BLaER1 (cell line): ENCODE measurements around the gene NEIL3.

Experiments used
- H3K27ac ChIP-seq: shearing (Covaris generic); formaldehyde crosslinking; 2 replicates; pipeline ENCODE4 v1.8.1; 2022
- H3K27me3 ChIP-seq: shearing (Covaris generic); formaldehyde crosslinking; 2 replicates; pipeline ENCODE4 v1.8.1; 2022
- H3K36me3 ChIP-seq: shearing (Covaris generic); formaldehyde crosslinking; 2 replicates; pipeline ENCODE4 v1.8.1; 2022
- H3K4me1 ChIP-seq: shearing (Covaris generic); formaldehyde crosslinking; 2 replicates; pipeline ENCODE4 v1.8.1; 2022
- H3K4me2 ChIP-seq: shearing (Covaris generic); formaldehyde crosslinking; 2 replicates; pipeline ENCODE4 v1.8.1; 2022
- H3K4me3 ChIP-seq: shearing (Covaris generic); formaldehyde crosslinking; 2 replicates; pipeline ENCODE4 v1.8.1; 2022
- H3K9ac ChIP-seq: shearing (Covaris generic); formaldehyde crosslinking; 2 replicates; pipeline ENCODE4 v1.8.1; 2022
- H3K9me3 ChIP-seq: shearing (Covaris generic); formaldehyde crosslinking; 2 replicates; pipeline ENCODE4 v1.8.1; 2022
- H4K20me1 ChIP-seq: shearing (Covaris generic); formaldehyde crosslinking; 2 replicates; pipeline ENCODE4 v1.8.1; 2022
- Cebpa-rat ChIP-seq: shearing (Covaris generic); IDR thresholded peaks from 2 replicates; pipeline ENCODE4 v1.8.1; 2022

NEIL3 gene

DNA sequence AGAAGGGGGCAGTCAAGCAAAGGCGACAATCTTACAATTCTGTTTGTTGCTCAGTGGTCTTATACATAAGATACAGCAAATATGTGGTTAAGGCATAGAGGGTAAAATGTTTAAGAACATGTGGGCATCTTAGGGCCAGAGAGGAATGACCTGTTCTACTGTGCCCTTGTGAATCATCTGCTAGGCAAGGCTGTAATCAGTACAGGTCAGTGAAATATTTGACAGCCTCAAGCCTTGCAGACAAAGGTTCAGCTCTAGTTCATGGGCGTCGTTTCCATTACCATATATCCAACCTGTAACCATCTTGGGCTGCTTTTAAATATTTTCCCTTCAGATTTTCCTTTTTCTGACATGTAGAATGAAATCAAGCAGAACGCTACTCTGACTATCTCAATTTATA lies 95.3 kb downstream of the NEIL3 start:
- no peak for TF ChIP-seq Cebpa-rat
- Histone ChIP-seq H3K27ac (no peak overlapping the region), H4K20me1 (no peaks in the 10 kb centered on the region), H3K4me3 (no peak overlapping the region), H3K4me1 (peaks cover 11% of the 10 kb centered on the region), H3K9ac (no peak overlapping the region), H3K9me3 (no peaks in the 10 kb centered on the region), H3K27me3 (no peaks in the 10 kb centered on the region), H3K36me3 (no peaks in the 10 kb centered on the region), H3K4me2 (no peak overlapping the region)

DNA sequence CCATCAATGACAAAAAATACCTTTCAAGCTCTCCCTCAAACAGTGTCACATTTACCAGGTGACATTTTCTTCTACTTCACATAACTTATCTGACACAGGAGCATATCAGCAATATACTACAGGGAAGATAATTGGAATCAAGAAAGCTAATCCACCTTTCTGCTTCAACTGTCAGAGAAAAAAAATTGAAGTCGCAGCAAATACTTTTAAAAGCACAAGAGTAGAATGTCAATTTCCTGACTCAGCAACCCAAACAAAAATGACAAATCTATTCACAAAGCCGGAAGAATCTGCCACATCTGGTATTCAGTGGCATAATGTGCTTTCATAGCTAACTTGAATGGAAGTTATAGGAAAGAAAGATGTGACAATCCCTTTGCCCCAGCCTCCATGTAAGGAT lies 95.8 kb downstream of the NEIL3 start:
- no peak for TF ChIP-seq Cebpa-rat
- H3K9me3 ChIP-seq = no peaks in the 10 kb centered on the region
- H3K4me3 ChIP-seq = no peak overlapping the region
- H3K27ac ChIP-seq = no peak overlapping the region
- H3K4me2 ChIP-seq = no peak overlapping the region
- no peaks in the 10 kb centered on the region for H3K27me3 ChIP-seq
- no peak overlapping the region for H3K9ac ChIP-seq
- peaks cover 11% of the 10 kb centered on the region for H3K4me1 ChIP-seq
- H3K36me3 ChIP-seq = no peaks in the 10 kb centered on the region
- no peaks in the 10 kb centered on the region for H4K20me1 ChIP-seq

DNA sequence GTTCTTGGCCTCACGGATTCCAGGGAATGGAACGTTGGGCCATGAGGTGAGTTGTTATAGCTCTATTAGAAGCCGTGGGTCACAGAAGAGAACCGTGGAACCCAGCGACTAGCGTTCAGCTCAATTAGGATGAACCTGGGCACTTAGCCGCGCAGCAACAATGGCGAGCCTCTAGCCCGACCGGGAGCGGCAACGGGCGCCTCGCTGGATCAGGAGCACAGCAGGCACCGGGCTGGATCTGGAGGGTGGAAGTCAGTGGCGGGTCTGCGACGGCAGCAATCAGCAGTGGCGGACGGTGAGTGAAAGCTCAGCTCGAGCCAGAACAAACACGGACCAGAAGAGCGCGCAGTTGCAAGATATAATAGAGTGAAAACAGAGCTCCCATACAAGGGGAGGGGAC lies 98.3 kb downstream of the NEIL3 start:
- Histone ChIP-seq H3K4me3 (no peak overlapping the region), H3K4me2 (no peak overlapping the region), H4K20me1 (no peaks in the 10 kb centered on the region), H3K9me3 (no peaks in the 10 kb centered on the region), H3K27ac (no peak overlapping the region), H3K4me1 (no peaks in the 10 kb centered on the region), H3K36me3 (no peaks in the 10 kb centered on the region), H3K27me3 (no peaks in the 10 kb centered on the region), H3K9ac (no peak overlapping the region)
- TF ChIP-seq Cebpa-rat = no peak

DNA sequence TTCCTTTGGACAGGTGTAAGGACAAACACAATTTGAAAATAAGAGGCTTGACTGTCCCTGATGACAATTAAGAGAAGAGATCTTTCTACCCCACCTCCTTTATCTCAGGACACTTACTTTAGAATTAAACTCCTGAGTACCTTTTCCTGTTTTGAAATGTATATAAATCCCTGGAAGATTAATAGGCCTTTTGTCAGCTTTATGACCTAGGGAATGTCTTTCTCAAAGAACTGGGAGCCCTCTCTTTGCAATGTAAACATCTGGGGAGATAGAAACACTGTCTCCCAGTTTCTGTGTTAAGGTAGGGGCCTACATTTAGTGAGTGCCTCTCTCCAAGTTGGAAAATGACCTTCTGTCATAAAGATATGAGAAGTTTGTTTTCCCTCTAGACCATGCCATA lies 100.9 kb downstream of the NEIL3 start:
- Histone ChIP-seq H3K36me3 (no peaks in the 10 kb centered on the region), H3K4me2 (no peak overlapping the region), H3K4me1 (no peaks in the 10 kb centered on the region), H3K9me3 (0 out of 2 replicates have a peak, but pooled peaks cover 2% of the 10 kb centered on the region), H3K27me3 (no peaks in the 10 kb centered on the region), H3K27ac (no peak overlapping the region), H4K20me1 (no peaks in the 10 kb centered on the region), H3K4me3 (no peak overlapping the region), H3K9ac (no peak overlapping the region)
- TF ChIP-seq Cebpa-rat = no peak

DNA sequence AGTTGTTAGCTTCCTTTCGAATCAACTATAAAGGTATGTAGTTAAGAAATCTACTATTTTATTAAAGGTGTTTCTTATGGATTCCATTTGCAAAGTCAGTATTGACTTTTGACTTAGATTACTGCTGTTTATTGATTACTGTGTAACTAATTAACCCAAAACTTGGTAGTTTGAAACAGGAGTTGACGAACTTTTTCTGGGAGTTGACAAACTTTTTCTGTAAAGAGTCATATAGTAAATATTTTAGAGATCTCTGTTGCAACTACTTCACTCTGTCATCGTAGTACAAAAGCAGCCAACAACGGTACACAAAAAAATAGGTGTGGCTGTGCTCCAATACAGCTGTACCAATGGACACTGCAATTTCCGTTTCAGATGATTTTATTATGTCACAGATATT lies 102.3 kb downstream of the NEIL3 start:
- Histone ChIP-seq H3K9ac (no peak overlapping the region), H3K9me3 (peaks cover 13% of the 10 kb centered on the region; the same call in 1 of the 2 replicates), H3K4me3 (no peak overlapping the region), H3K27me3 (no peaks in the 10 kb centered on the region), H3K4me1 (no peaks in the 10 kb centered on the region), H3K4me2 (no peak overlapping the region), H3K36me3 (no peaks in the 10 kb centered on the region), H3K27ac (no peak overlapping the region), H4K20me1 (no peaks in the 10 kb centered on the region)
- TF ChIP-seq Cebpa-rat = no peak
